LNCAP (cell line): ENCODE measurements around the gene LAMP5.

Source experiments
- CTCF ChIP-seq: fragments of 450-650 bp; IDR thresholded peaks from 2 replicates; pipeline ENCODE4 v1.5.1; 2017; ENCODE audit warnings: mild to moderate bottlenecking

The LAMP5 gene

GRCh38 chr20:9543214-9543613 is 28.8 kb downstream of the LAMP5 start:
- TF ChIP-seq CTCF, result no peak

- no peak for TF ChIP-seq CTCF
These were observed 35.9 kb downstream of the LAMP5 start for GRCh38 chr20:9550283-9550682.

GRCh38 chr20:9550871-9551270 is 36.5 kb downstream of the LAMP5 start:
- no peak for TF ChIP-seq CTCF

GRCh38 chr20:9551808-9552550 is 37.6 kb downstream of the LAMP5 start:
- no peak for TF ChIP-seq CTCF

GRCh38 chr20:9555781-9556180 is 41.4 kb downstream of the LAMP5 start:
- TF ChIP-seq CTCF, result no peak

GRCh38 chr20:9557411-9557810 is 43.0 kb downstream of the LAMP5 start:
- TF ChIP-seq CTCF, result no peak

GRCh38 chr20:9565910-9566550 is 51.6 kb downstream of the LAMP5 start:
- TF ChIP-seq CTCF, result no peak
